HL-60 (cell line): ENCODE results near the gene LMBR1.
"Not testable (repeated sequence)": the region's sequence is repeated elsewhere in the genome, so short reads cannot be mapped to it uniquely, and the experiment has no call there.

Experiments
- DNase-seq, 2 experiments: peaks; one replicate each; pipeline ENCODE4 v3.0.0-alpha.2; 2010 to 2020; ENCODE audit warnings: low read depth in 1 of 2, low spot score in 1 of 2
- H3K27ac ChIP-seq: fragments of 250-450 bp; sonication (Bioruptor Pico); replicated peaks from 2 replicates; pipeline ENCODE4 v1.5.1; 2020; ENCODE audit warnings: mild to moderate bottlenecking, moderate library complexity
- H3K27me3 ChIP-seq: fragments of 250-450 bp; sonication (Bioruptor Pico); 2 replicates; pipeline ENCODE4 v1.5.1; 2021; ENCODE audit warnings: mild to moderate bottlenecking, moderate library complexity; ENCODE audit not compliant: insufficient read depth, poor library complexity, severe bottlenecking
- H3K4me3 ChIP-seq: replicated peaks from 2 replicates; pipeline ENCODE4 v1.5.1; 2011; ENCODE audit warnings: mild to moderate bottlenecking, control low read depth, low read length; ENCODE audit not compliant: insufficient read depth
- GABPA ChIP-seq: IDR thresholded peaks from 2 replicates; pipeline ENCODE4 v1.6.1; 2012; ENCODE audit warnings: low read depth
- POLR2AphosphoS5 ChIP-seq: IDR thresholded peaks from 2 replicates; pipeline ENCODE4 v1.6.1; 2012; ENCODE audit warnings: low read depth
- SPI1 ChIP-seq: IDR thresholded peaks from 2 replicates; pipeline ENCODE4 v1.6.1; 2012; ENCODE audit warnings: low read depth, mild to moderate bottlenecking, borderline replicate concordance
- TF ChIP-seq, protein P1 (sequence below): IDR thresholded peaks from one replicate; pipeline ENCODE4 v1.5.1; 2011; ENCODE audit warnings: low read length, control low read depth, inconsistent platforms; ENCODE audit not compliant: insufficient read depth
- TF ChIP-seq, protein P2 (sequence below): IDR thresholded peaks from 2 replicates; pipeline ENCODE4 v1.6.1; 2012; ENCODE audit warnings: low read depth; ENCODE audit not compliant: insufficient replicate concordance

Gene LMBR1

DNA sequence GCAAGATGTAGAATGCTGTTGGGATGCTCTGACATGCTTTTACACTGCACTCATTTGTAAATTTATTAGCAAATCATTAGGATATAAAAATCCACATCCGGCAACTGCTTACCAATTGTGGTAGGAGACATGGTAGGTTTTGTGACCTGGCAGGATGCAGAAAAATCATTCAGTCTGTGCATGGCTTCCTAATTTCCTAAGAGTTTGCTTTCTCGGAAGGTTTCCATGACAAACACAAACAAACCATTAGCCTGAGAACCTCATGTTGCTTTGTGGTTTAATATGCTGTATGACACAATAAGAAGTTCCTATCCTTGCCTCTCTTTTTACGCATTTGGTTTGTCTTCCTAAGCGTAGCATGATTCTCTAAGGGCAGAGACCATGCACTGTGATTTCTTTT, 14.7 kb upstream of the LMBR1 start:
- Histone ChIP-seq H3K27ac (no peak overlapping the region), H3K27me3 (no peaks in the 10 kb centered on the region), H3K4me3 (no peak overlapping the region)
- DNase-seq: no peak
- TF ChIP-seq POLR2AphosphoS5 (no peak), SPI1 (no peak), GABPA (no peak)
- TF ChIP-seq, protein P1, sequence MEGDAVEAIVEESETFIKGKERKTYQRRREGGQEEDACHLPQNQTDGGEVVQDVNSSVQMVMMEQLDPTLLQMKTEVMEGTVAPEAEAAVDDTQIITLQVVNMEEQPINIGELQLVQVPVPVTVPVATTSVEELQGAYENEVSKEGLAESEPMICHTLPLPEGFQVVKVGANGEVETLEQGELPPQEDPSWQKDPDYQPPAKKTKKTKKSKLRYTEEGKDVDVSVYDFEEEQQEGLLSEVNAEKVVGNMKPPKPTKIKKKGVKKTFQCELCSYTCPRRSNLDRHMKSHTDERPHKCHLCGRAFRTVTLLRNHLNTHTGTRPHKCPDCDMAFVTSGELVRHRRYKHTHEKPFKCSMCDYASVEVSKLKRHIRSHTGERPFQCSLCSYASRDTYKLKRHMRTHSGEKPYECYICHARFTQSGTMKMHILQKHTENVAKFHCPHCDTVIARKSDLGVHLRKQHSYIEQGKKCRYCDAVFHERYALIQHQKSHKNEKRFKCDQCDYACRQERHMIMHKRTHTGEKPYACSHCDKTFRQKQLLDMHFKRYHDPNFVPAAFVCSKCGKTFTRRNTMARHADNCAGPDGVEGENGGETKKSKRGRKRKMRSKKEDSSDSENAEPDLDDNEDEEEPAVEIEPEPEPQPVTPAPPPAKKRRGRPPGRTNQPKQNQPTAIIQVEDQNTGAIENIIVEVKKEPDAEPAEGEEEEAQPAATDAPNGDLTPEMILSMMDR: no peak
- TF ChIP-seq, protein P2, sequence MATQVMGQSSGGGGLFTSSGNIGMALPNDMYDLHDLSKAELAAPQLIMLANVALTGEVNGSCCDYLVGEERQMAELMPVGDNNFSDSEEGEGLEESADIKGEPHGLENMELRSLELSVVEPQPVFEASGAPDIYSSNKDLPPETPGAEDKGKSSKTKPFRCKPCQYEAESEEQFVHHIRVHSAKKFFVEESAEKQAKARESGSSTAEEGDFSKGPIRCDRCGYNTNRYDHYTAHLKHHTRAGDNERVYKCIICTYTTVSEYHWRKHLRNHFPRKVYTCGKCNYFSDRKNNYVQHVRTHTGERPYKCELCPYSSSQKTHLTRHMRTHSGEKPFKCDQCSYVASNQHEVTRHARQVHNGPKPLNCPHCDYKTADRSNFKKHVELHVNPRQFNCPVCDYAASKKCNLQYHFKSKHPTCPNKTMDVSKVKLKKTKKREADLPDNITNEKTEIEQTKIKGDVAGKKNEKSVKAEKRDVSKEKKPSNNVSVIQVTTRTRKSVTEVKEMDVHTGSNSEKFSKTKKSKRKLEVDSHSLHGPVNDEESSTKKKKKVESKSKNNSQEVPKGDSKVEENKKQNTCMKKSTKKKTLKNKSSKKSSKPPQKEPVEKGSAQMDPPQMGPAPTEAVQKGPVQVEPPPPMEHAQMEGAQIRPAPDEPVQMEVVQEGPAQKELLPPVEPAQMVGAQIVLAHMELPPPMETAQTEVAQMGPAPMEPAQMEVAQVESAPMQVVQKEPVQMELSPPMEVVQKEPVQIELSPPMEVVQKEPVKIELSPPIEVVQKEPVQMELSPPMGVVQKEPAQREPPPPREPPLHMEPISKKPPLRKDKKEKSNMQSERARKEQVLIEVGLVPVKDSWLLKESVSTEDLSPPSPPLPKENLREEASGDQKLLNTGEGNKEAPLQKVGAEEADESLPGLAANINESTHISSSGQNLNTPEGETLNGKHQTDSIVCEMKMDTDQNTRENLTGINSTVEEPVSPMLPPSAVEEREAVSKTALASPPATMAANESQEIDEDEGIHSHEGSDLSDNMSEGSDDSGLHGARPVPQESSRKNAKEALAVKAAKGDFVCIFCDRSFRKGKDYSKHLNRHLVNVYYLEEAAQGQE: no peak

DNA sequence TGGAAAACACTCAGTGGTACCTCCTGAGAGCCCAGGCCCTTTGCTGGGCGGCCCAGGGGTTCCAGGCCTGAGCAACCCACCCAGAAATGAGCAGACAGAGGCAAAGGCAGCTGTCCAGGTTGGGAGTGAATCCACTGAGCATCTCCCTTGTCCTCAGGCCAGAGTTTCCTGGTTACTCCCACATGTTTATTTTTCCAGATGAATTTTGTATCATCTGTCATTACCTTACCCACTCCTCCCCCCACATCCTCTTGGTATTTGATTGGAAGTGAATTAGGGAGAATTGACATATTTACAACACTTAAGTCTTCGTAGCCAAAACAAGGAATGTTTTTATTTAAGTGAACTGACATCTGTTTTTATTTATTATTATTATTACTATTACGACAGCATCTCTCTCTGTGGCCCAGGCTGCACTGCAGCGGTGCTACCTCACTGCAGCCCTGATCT, 13.2 kb upstream of the LMBR1 start:
- no peak for DNase-seq
- Histone ChIP-seq H3K4me3 (no peak overlapping the region), H3K27me3 (no peaks in the 10 kb centered on the region), H3K27ac (no peak overlapping the region)
- TF ChIP-seq, protein P2: no peak
- TF ChIP-seq POLR2AphosphoS5 (no peak), SPI1 (no peak), GABPA (no peak)
- TF ChIP-seq, protein P1: no peak

DNA sequence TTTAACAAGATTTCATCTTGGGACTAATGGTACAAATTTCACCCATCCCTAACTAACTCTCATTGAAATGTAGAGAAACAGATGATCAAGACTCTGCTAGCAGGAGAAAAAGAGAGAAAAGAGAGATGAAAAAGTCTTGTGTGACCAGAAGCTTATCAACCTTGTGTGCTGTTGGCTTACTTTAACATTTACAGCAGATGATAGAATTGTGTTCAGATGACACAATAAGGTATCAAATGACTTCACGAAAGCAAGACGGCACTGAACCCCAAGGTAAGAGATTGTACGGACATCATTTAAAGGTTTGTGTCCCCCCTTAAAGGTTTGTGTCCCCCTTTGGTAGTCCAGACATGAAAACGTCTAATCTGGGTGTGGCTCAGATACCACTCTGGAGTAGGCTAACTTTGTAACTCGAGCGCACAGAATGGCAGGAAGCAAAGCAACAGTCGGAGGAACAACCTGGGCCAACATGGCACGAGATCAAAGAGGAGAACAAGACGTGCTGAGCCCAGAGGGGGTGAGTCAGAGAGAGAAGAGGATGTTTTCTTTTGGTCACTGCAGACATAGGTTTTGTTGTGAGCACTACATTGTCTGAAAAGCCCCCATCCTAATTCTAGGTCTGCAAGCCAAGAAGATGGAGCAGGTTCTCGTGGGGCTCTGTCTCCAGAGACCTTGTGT, 10.4 kb upstream of the LMBR1 start:
- Histone ChIP-seq H3K27me3 (no peaks in the 10 kb centered on the region), H3K27ac (no peak overlapping the region), H3K4me3 (no peak overlapping the region)
- no peak for TF ChIP-seq GABPA
- no peak for TF ChIP-seq SPI1
- TF ChIP-seq POLR2AphosphoS5: no peak
- TF ChIP-seq, protein P2: no peak
- TF ChIP-seq, protein P1: no peak
- DNase-seq: no peak

DNA sequence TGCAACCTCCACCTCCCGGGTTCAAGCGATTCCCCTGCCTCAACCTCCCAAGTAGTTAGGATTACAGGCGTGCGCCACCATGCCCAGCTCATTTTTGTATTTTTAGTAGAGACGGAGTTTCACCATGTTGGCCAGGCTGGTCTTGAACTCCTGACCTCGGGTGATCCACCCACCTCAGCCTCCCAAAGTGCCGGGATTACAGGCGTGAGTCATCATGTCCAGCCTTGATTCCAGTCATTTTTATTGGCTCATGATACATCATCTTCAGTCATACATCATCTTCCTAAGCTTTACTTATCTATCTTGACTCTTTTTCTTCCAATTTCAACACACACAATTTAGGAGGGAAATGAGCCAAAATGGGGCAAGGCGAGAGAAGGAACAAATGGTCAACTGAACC, 7.1 kb upstream of the LMBR1 start:
- not testable (repeated sequence) for H3K27me3 ChIP-seq, H3K27ac ChIP-seq, DNase-seq, H3K4me3 ChIP-seq
